Neural cell (in vitro differentiated cells): Measurements from ENCODE around the gene CYP46A1. TPM values are rescaled to one million over a fixed set of nuclear protein-coding genes. Genes with fewer than 3 reads are reported as not detected.

Experiments
- H2AFZ ChIP-seq: fragments of 200-600, 300-800 bp; sonication (generic), shearing (Covaris generic); 2 replicates; pipeline ENCODE4 v1.6.0; 2014; ENCODE audit warnings: low read depth, mild to moderate bottlenecking, antibody characterized with exemption, low read length, moderate library complexity
- H3F3A ChIP-seq: fragments of 200-600 bp; shearing (Covaris generic); 2 replicates; pipeline ENCODE4 v1.6.1; 2016; ENCODE audit warnings: mild to moderate bottlenecking, moderate library complexity, mixed read lengths, antibody characterized with exemption, low read length; ENCODE audit not compliant: insufficient read depth, poor library complexity, severe bottlenecking
- H3K27ac ChIP-seq: fragments of 200-600, 300-800 bp; sonication (generic), shearing (Covaris generic); 2 replicates; pipeline ENCODE4 v1.5.1; 2014; ENCODE audit warnings: mild to moderate bottlenecking, low read length, moderate library complexity
- H3K27me3 ChIP-seq: fragments of 300-800, 200-600 bp; sonication (generic), shearing (Covaris generic); 2 replicates; pipeline ENCODE4 v1.6.0; 2014; ENCODE audit warnings: mild to moderate bottlenecking, low read depth, low read length, moderate library complexity; ENCODE audit not compliant: insufficient read depth
- H3K36me3 ChIP-seq: fragments of 300-800, 200-600 bp; sonication (generic), shearing (Covaris generic); 2 replicates; pipeline ENCODE4 v1.5.1; 2014; ENCODE audit warnings: mild to moderate bottlenecking, antibody characterized with exemption, low read length, moderate library complexity; ENCODE audit not compliant: insufficient read depth
- H3K4me2 ChIP-seq: fragments of 300-800, 200-600 bp; sonication (generic), shearing (Covaris generic); 2 replicates; pipeline ENCODE4 v1.6.0; 2014; ENCODE audit warnings: mild to moderate bottlenecking, low read length
- H3K4me3 ChIP-seq: fragments of 300-800, 200-600 bp; sonication (generic), shearing (Covaris generic); 2 replicates; pipeline ENCODE4 v1.5.1; 2014; ENCODE audit warnings: mild to moderate bottlenecking, low read length, moderate library complexity
- H3K79me2 ChIP-seq: fragments of 200-600 bp; shearing (Covaris generic); replicated peaks from 2 replicates; pipeline ENCODE4 v1.6.0; 2014; ENCODE audit warnings: mild to moderate bottlenecking, low read length, moderate library complexity; ENCODE audit not compliant: insufficient read depth
- H3K9ac ChIP-seq: fragments of 300-800, 200-600 bp; sonication (generic), shearing (Covaris generic); 2 replicates; pipeline ENCODE4 v1.6.1; 2016; ENCODE audit warnings: mild to moderate bottlenecking, low read length, mixed read lengths
- H3K9me2 ChIP-seq: fragments of 200-600 bp; shearing (Covaris generic); 2 replicates; pipeline ENCODE4 v1.6.1; 2016; ENCODE audit warnings: mild to moderate bottlenecking, low read length, mixed read lengths; ENCODE audit not compliant: insufficient read depth
- H3K9me3 ChIP-seq: fragments of 200-600, 300-800 bp; sonication (generic), shearing (Covaris generic); 2 replicates; pipeline ENCODE4 v1.6.1; 2016; ENCODE audit warnings: mild to moderate bottlenecking, mixed run types, low read length, moderate library complexity, mixed read lengths
- H4K20me1 ChIP-seq: fragments of 200-600 bp; shearing (Covaris generic); 2 replicates; pipeline ENCODE4 v1.6.1; 2016; ENCODE audit warnings: mild to moderate bottlenecking, mixed run types; ENCODE audit not compliant: insufficient read depth
- CTCF ChIP-seq: fragments of 450-650 bp; IDR thresholded peaks from 2 replicates; pipeline ENCODE4 v1.5.1; 2014; ENCODE audit warnings: antibody characterized with exemption, mild to moderate bottlenecking, moderate library complexity; ENCODE audit not compliant: poor library complexity, severe bottlenecking
- EP300 ChIP-seq: fragments of 450-650 bp; conservative IDR thresholded peaks from 2 replicates; pipeline ENCODE4 v1.6.1; 2014; ENCODE audit warnings: antibody characterized with exemption, mild to moderate bottlenecking, moderate library complexity; ENCODE audit not compliant: poor library complexity, severe bottlenecking
- EZH2 ChIP-seq: fragments of 200-600, 300-800 bp; shearing (Covaris generic), sonication (generic); IDR thresholded peaks from 2 replicates; pipeline ENCODE4 v1.6.1; 2014; ENCODE audit warnings: antibody characterized with exemption, low read length, borderline replicate concordance, mild to moderate bottlenecking; ENCODE audit not compliant: insufficient read depth, poor library complexity, severe bottlenecking
- MXI1 ChIP-seq: fragments of 450-650 bp; conservative IDR thresholded peaks from 2 replicates; pipeline ENCODE4 v1.6.1; 2014; ENCODE audit warnings: antibody characterized with exemption, mild to moderate bottlenecking; ENCODE audit not compliant: poor library complexity, severe bottlenecking
- RAD21 ChIP-seq: fragments of 450-650 bp; conservative IDR thresholded peaks from 2 replicates; pipeline ENCODE4 v1.6.1; 2014; ENCODE audit warnings: antibody characterized with exemption, mild to moderate bottlenecking, moderate library complexity
- SMC3 ChIP-seq: fragments of 450-650 bp; conservative IDR thresholded peaks from 2 replicates; pipeline ENCODE4 v1.6.1; 2014; ENCODE audit warnings: antibody characterized with exemption, mild to moderate bottlenecking, moderate library complexity; ENCODE audit not compliant: poor library complexity
- TAF1 ChIP-seq: IDR thresholded peaks from 2 replicates; pipeline ENCODE4 v1.6.1; 2012; ENCODE audit warnings: low read depth
- polyA plus RNA-seq: library from polyadenylated mRNA; depleted of rRNA; stranded (reverse); fragments of >200 nt; gene quantifications from 2 replicates; pipeline ENCODE4 v1.2.3, GENCODE V29; 2014
- TF ChIP-seq, protein P1 (sequence below): IDR thresholded peaks from 2 replicates; pipeline ENCODE4 v1.6.1; 2012; ENCODE audit warnings: borderline replicate concordance

Gene CYP46A1
- polyA plus RNA-seq, 1 donor from 2014 or later, result 5.4 TPM

GRCh38 chr14:99728231-99728920 lies 44.3 kb downstream of the CYP46A1 start:
- Histone ChIP-seq H3K27me3 (no peaks in the 10 kb centered on the region), H2AFZ (no peak overlapping the region), H3K9ac (no peak overlapping the region), H3K9me3 (no peaks in the 10 kb centered on the region), H3K9me2 (no peaks in the 10 kb centered on the region), H3K79me2 (no peaks in the 10 kb centered on the region), H3K27ac (no peak overlapping the region), H4K20me1 (no peaks in the 10 kb centered on the region), H3F3A (no peaks in the 10 kb centered on the region), H3K4me2 (no peak overlapping the region), H3K36me3 (no peaks in the 10 kb centered on the region), H3K4me3 (no peak overlapping the region)
- TF ChIP-seq MXI1, result no peak
- TF ChIP-seq SMC3, result no peak
- TF ChIP-seq EP300, result no peak
- TF ChIP-seq, protein P1, sequence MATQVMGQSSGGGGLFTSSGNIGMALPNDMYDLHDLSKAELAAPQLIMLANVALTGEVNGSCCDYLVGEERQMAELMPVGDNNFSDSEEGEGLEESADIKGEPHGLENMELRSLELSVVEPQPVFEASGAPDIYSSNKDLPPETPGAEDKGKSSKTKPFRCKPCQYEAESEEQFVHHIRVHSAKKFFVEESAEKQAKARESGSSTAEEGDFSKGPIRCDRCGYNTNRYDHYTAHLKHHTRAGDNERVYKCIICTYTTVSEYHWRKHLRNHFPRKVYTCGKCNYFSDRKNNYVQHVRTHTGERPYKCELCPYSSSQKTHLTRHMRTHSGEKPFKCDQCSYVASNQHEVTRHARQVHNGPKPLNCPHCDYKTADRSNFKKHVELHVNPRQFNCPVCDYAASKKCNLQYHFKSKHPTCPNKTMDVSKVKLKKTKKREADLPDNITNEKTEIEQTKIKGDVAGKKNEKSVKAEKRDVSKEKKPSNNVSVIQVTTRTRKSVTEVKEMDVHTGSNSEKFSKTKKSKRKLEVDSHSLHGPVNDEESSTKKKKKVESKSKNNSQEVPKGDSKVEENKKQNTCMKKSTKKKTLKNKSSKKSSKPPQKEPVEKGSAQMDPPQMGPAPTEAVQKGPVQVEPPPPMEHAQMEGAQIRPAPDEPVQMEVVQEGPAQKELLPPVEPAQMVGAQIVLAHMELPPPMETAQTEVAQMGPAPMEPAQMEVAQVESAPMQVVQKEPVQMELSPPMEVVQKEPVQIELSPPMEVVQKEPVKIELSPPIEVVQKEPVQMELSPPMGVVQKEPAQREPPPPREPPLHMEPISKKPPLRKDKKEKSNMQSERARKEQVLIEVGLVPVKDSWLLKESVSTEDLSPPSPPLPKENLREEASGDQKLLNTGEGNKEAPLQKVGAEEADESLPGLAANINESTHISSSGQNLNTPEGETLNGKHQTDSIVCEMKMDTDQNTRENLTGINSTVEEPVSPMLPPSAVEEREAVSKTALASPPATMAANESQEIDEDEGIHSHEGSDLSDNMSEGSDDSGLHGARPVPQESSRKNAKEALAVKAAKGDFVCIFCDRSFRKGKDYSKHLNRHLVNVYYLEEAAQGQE, result no peak

- no peak overlapping the region for H3K9ac ChIP-seq
- H3K9me2 ChIP-seq, result no peaks in the 10 kb centered on the region
- TF ChIP-seq EP300, result no peak
- TF ChIP-seq EZH2, result no peak
- TF ChIP-seq CTCF, result no peak
- no peak for TF ChIP-seq RAD21
- no peak for TF ChIP-seq TAF1
- TF ChIP-seq, protein P1, result no peak
- H3K27ac ChIP-seq, result no peak overlapping the region
- H3K4me2 ChIP-seq, result no peak overlapping the region
- no peaks in the 10 kb centered on the region for H3K27me3 ChIP-seq
- no peaks in the 10 kb centered on the region for H3K9me3 ChIP-seq
- no peaks in the 10 kb centered on the region for H3K36me3 ChIP-seq
- no peak overlapping the region for H2AFZ ChIP-seq
- H3K4me3 ChIP-seq, result no peak overlapping the region
- no peaks in the 10 kb centered on the region for H3F3A ChIP-seq
- no peaks in the 10 kb centered on the region for H4K20me1 ChIP-seq
- no peaks in the 10 kb centered on the region for H3K79me2 ChIP-seq
Observed at GRCh38 chr14:99728981-99729451, 44.9 kb downstream of the CYP46A1 start.
